A549 (cell line): ENCODE results near the gene POLR2B. TPM values are rescaled to one million over a fixed set of nuclear protein-coding genes. Genes with fewer than 3 reads are reported as not detected.
"Not testable (repeated sequence)": the region's sequence is repeated elsewhere in the genome, so short reads cannot be mapped to it uniquely, and the experiment has no call there.

Experiments
- ATAC-seq, 2 experiments: fragments of 200-7000 bp in 1 of 2; fragments of >200 bp in 1 of 2; cut with Nextera tagmentation in 1 of 2; cut with Tn5 transposase in 1 of 2; 3 replicates each; pipeline versions ENCODE4 v1.8.0 to v1.9.1; 2018 to 2020; ENCODE audit warnings: mild to moderate bottlenecking in 1 of 2, moderate library complexity in 1 of 2
- CTCF ChIA-PET: fragments of 300-600 bp; sonication (Branson Sonifier 250); formaldehyde crosslinking; extraction: SDS; loops from one replicate; lab custom pipeline; 2021; ENCODE audit warnings: antibody characterized with exemption, inconsistent platforms; lab: Yijun Ruan, JAX
- POLR2A ChIA-PET: fragments of 350-600 bp; formaldehyde crosslinking; extraction: SDS; loops from one replicate; lab custom pipeline; 2021; ENCODE audit warnings: antibody characterized with exemption, inconsistent platforms; lab: Yijun Ruan, JAX
- DNase-seq, 2 experiments: peaks; one replicate each; pipeline versions ENCODE4 v3.0.0 to v3.0.0-alpha.2; 2011 to 2016; ENCODE audit warnings: low read depth in 1 of 2, low spot score in 1 of 2
- FAIRE-seq: peaks from 2 replicates; lab custom pipeline; 2011; peaks lifted over from hg19 to GRCh38; lab: Jason Lieb, UNC
- H3K27ac ChIP-seq, 2 experiments: fragments of >200 bp; sonication (Bioruptor Twin); formaldehyde crosslinking; 3 replicates each; pipeline ENCODE4 v1.5.1; 2016 to 2017
- H3K4me1 ChIP-seq: fragments of >200 bp; sonication (Bioruptor Twin); formaldehyde crosslinking; 3 replicates; pipeline ENCODE4 v1.6.1; 2016
- H3K4me2 ChIP-seq: fragments of >200 bp; sonication (Bioruptor Twin); formaldehyde crosslinking; 3 replicates; pipeline ENCODE4 v1.6.1; 2016
- H3K4me3 ChIP-seq: fragments of >200 bp; sonication (Bioruptor Twin); formaldehyde crosslinking; 3 replicates; pipeline ENCODE4 v1.5.1; 2016
- H3K9me3 ChIP-seq: fragments of >200 bp; sonication (Bioruptor Twin); formaldehyde crosslinking; 3 replicates; pipeline ENCODE4 v1.6.1; 2016
- ATOH8 ChIP-seq: fragments of 250-450 bp; sonication (Bioruptor Pico); IDR thresholded peaks from 2 replicates; pipeline ENCODE4 v1.5.0; 2020; ENCODE audit warnings: low read depth, mild to moderate bottlenecking, moderate library complexity
- BCL3 ChIP-seq: fragments of >200 bp; sonication (Bioruptor Twin); formaldehyde crosslinking; IDR thresholded peaks from 3 replicates; pipeline ENCODE4 v1.6.1; 2016
- CEBPB ChIP-seq, 2 experiments: fragments of >200 bp in 1 of 2; sonication (Bioruptor Twin) in 1 of 2; formaldehyde crosslinking in 1 of 2; IDR thresholded peaks; 2 replicates each; pipeline ENCODE4 v1.6.1; 2012 to 2016
- CHD2 ChIP-seq: fragments of 150-350 bp; IDR thresholded peaks from 2 replicates; pipeline ENCODE4 v1.6.1; 2014; ENCODE audit warnings: low read length; ENCODE audit not compliant: partially characterized antibody
- E2F6 ChIP-seq: IDR thresholded peaks from 2 replicates; pipeline ENCODE4 v1.6.1; 2012; ENCODE audit warnings: low read depth, borderline replicate concordance
- EHMT2 ChIP-seq: fragments of 200-600 bp; sonication (generic); IDR thresholded peaks from 2 replicates; pipeline ENCODE4 v1.6.1; 2016; ENCODE audit warnings: antibody characterized with exemption, low read depth, mild to moderate bottlenecking, moderate library complexity
- ELK1 ChIP-seq: fragments of 150-350 bp; IDR thresholded peaks from 2 replicates; pipeline ENCODE4 v1.6.1; 2014; ENCODE audit warnings: low read depth, mild to moderate bottlenecking, low read length
- FOSL2 ChIP-seq, 2 experiments: fragments of 450-650 bp in 1 of 2; fragments of >200 bp in 1 of 2; sonication (Bioruptor Twin) in 1 of 2; formaldehyde crosslinking; IDR thresholded peaks; 2 replicates each; pipeline versions ENCODE4 v1.5.0 to v1.6.1; 2016 to 2020; ENCODE audit warnings: mild to moderate bottlenecking in 1 of 2, moderate library complexity in 1 of 2
- FOXS1 ChIP-seq: fragments of 250-450 bp; sonication (Bioruptor Pico); IDR thresholded peaks from 2 replicates; pipeline ENCODE4 v1.5.0; 2020; ENCODE audit warnings: mild to moderate bottlenecking, moderate library complexity
- HMGXB4 ChIP-seq: fragments of 250-450 bp; sonication (Bioruptor Pico); IDR thresholded peaks from 2 replicates; pipeline ENCODE4 v1.5.0; 2021; ENCODE audit warnings: mild to moderate bottlenecking, moderate library complexity, borderline replicate concordance
- HOXA7 ChIP-seq: fragments of 250-450 bp; sonication (Bioruptor Pico); IDR thresholded peaks from 2 replicates; pipeline ENCODE4 v1.5.0; 2020; ENCODE audit warnings: mild to moderate bottlenecking, moderate library complexity
- RCOR1 ChIP-seq: fragments of 150-350 bp; IDR thresholded peaks from 2 replicates; pipeline ENCODE4 v1.6.1; 2014; ENCODE audit warnings: antibody characterized with exemption, low read length, low read depth
- ZFP36 ChIP-seq: fragments of 450-650 bp; IDR thresholded peaks from 2 replicates; pipeline ENCODE4 v1.6.1; 2014; ENCODE audit warnings: borderline replicate concordance; ENCODE audit not compliant: partially characterized antibody
- WGBS: methylation state at CpG from one replicate; pipeline ENCODE4 v1.1.6; 2017; ENCODE audit errors: missing lambda C conversion rate; 5-methylcytosine and 5-hydroxymethylcytosine counted together
- polyA plus RNA-seq, 4 experiments: library from polyadenylated mRNA; depleted of rRNA in 3 of 4; stranded (reverse); fragments of >200 nt; fragmentation: RNase III in 1 of 4; extraction: RNeasy Plus Mini Kit Qiagen cat#74134 plus additional on column Dnase treatment in 1 of 4; gene quantifications; 2 replicates in 3 of 4; 3 replicates in 1 of 4; pipeline ENCODE4 v1.2.3, GENCODE V29; 2011 to 2017

POLR2B gene
- polyA plus RNA-seq, 2 of the 4 experiments (the other 2 are of a cell fraction): 82.2 to 138 TPM

- no peak for FAIRE-seq
- WGBS: 85% methylated on average over 4 of the region's 4 CpGs
- no peak for ATAC-seq
- Histone ChIP-seq H3K4me1 (peaks cover 1% of the 10 kb centered on the region; the same call in 1 of the 3 replicates), H3K9me3 (no peaks in the 10 kb centered on the region), H3K4me2 (no peak overlapping the region), H3K4me3 (no peak overlapping the region), H3K27ac (no peak overlapping the region)
- ChIA-PET POLR2A (no interaction called here), CTCF (no interaction called here)
- no peak for TF ChIP-seq E2F6
- no peak for TF ChIP-seq HOXA7 (CRISPR knock-in tag)
- no peak for TF ChIP-seq ATOH8 (CRISPR knock-in tag)
- TF ChIP-seq FOSL2 (IDR thresholded peaks at IDR 0.05): no peak
- TF ChIP-seq FOSL2 (CRISPR knock-in tag; IDR thresholded peaks at IDR 0.05): no peak
- no peak for DNase-seq
Measured at GRCh38 chr4:56931924-56932323, 46.8 kb upstream of the POLR2B start.

GRCh38 chr4:56937262-56937661 lies 41.4 kb upstream of the POLR2B start:
- H3K4me2 ChIP-seq: no peak overlapping the region
- POLR2A ChIA-PET: no interaction called here
- no peak for TF ChIP-seq HMGXB4 (CRISPR knock-in tag)
- TF ChIP-seq ELK1: no peak
- TF ChIP-seq ZFP36: no peak
- TF ChIP-seq RCOR1: no peak
- no peak for TF ChIP-seq EHMT2
- TF ChIP-seq BCL3: no peak
- TF ChIP-seq CHD2: no peak
- no peak for TF ChIP-seq CEBPB (IDR thresholded peaks at IDR 0.05)
- TF ChIP-seq FOXS1: no peak
- TF ChIP-seq, all 56 proteins: peak for 0
- Histone ChIP-seq H3K27ac (no peak overlapping the region), H3K4me1 (peaks cover 7% of the 10 kb centered on the region; the same call in 1 of the 3 replicates), H3K4me3 (no peak overlapping the region), H3K9me3 (no peaks in the 10 kb centered on the region)
- WGBS: 40% methylated on average over 6 of the region's 6 CpGs
- ATAC-seq: peak; percentile 43 to 48; a peak in 2 of 6 replicates
- DNase-seq: peak in 1 of 2 experiments; percentile 29
- CTCF ChIA-PET: interaction anchor here (1.0 kb wide), 1 partner anchor 15 kb away, joined by 3 read pairs; no protein-coding TSS in a partner anchor
- FAIRE-seq: no peak

- H3K4me3 ChIP-seq, ATAC-seq, FAIRE-seq, H3K9me3 ChIP-seq, DNase-seq, CTCF ChIA-PET, H3K4me1 ChIP-seq, H3K27ac ChIP-seq, H3K4me2 ChIP-seq, POLR2A ChIA-PET: not testable (repeated sequence)
- 96% methylated on average over 12 of the region's 14 CpGs for WGBS
Measured at GRCh38 chr4:56939826-56940225, 38.9 kb upstream of the POLR2B start.
